CD4-positive, alpha-beta T cell treated with Interleukin-12 subunit alpha and Interleukin-12 subunit beta, for 1 hour (primary cell): ENCODE measurements around the gene GDF15.
A peak's percentile ranks its signal among the peaks of the same experiment; 100 is the strongest.

Experiments
- DNase-seq: peaks from one replicate; pipeline ENCODE4 v3.0.0-alpha.2; 2020

GDF15 gene

GRCh38 chr19:18432275-18433014 is 46.5 kb downstream of the GDF15 start:
- DNase-seq: no peak

DNA sequence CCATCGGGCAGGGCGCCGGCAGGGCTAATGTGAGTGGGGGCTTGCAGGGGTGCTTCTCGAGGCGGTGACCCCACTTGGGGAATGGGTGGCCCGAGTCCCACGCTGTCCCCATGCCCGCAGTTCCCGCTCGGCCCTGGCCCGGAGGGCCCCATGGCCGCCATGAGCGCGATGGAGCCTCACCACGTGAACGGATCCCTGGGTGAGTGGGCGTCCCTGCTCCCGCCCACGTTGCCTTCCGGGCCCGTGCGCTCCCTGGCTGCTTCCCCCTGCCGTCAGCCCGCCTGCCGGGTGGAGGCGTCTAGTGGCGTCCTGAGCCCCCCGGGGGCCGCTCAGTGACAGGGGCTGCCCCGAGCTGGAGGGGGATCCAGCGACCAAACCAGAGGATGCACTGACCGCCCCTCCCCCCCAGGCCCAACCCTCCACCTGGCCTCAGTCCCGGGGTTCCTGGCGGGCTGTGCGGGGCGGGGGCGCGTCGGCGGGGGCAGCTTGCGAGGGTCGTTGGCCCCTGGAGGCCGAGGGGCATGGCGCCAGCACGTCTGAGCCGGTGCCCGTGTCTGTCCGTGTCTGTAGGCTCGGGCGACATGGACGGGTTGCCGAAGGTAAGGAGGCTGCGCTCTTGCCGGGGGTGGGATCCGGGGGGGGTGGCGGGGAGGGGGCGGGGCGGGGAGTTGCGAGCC is 47.2 kb downstream of the GDF15 start:
- peak; percentile 43 for DNase-seq

DNA sequence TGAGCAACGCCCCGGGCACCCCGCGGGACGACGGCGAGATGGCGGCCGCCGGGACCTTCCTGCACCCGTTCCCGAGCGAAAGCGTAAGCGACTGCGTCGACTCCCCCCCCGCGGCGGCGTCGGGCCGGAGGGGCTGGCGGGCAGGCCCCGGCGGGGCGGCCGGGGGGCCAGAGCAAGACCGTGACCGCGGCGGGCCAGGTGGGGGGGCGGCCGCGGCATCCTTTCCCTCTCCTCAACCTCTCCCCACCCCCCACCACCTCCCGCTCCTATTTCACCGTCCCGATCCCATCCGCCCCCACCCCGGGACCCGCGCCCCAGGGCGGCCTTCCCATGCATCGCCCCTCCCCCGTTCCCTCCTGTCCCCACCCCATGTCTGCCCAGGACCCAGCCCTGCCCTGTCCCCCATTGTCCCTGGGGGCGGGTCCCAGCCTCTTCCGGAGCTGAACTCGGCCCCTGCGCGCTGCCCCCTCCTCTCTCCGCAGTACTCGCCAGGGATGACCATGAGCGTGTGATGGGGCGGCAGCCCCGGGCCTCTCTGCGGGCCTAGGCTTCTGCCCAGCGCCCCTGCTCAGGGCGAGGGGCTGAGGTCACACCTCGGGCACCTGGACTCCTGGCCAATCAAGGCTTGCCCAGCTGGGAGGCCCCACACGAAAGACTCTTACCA is 47.9 kb downstream of the GDF15 start:
- DNase-seq: no peak

DNA sequence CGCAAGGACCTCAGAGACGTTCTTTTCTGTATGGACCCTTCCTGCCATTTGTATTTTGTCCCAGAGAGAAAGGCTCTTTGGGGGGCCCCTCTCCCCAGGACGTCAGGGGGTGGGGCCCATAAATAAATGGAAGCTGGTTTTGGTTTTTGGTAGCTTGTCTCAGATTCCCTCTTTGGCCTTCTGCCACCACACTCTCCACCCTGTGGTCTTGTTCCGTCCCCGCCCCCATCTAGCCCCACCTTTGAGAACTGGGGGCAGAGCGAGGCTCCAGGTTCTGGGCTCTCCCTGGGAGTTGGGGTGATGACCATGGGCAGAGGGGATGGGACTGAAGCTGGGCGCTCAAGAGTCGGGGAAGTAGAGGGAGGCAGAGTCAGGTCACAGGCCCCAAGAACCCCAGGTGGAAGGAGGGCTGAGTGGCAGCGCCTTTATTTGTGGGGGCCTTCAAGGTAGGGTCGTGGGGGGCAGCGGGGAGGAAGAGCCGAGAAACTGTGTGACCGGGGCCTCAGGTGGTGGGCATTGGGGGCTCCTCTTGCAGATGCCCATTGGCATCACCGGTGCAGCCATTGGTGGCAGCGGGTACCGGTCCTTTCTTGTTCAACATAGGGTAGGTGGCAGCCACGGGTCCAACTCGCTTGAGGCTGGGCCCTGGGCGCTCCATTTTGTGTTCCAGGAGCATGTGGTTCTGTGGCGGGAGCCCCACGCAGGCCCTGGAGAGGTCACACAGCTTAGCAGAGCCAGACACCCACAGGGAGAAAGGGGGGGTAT is 48.6 kb downstream of the GDF15 start:
- DNase-seq: no peak

DNA sequence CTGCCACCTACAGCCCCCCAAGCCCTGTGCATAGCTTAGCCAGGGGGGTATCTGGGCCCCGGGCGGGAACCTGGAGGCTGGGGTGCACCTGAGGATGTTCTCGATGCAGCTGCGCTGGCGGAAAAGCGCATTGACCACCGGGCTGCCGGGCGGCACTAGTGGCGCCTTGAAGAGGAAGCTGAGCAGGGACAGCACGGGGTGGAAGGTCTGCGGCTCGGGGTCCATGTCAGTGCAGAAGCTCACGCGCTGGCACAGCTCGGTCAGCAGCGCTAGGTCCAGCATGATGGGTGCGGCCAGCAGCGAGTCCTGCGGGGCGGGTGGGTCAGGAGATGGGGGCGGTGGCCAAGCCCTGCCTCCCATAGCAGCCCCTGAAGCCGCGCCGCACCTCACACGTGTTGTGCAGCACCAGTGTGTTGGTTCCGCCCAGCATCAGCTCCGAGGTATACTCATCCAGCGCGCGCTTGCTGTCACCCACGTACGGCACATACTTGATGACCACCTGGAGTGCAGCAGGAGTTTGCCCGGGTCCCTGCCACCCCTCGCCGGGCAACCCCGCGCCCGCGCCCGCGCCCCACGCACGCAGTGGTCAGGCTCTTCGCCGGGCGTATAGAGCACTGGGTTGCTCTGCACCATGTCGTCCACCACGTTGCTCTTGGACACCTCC is 49.4 kb downstream of the GDF15 start:
- no peak for DNase-seq

GRCh38 chr19:18435842-18436670 is 50.1 kb downstream of the GDF15 start:
- no peak for DNase-seq

GRCh38 chr19:18436671-18437490 is 50.9 kb downstream of the GDF15 start:
- DNase-seq: peak; percentile 87

DNA sequence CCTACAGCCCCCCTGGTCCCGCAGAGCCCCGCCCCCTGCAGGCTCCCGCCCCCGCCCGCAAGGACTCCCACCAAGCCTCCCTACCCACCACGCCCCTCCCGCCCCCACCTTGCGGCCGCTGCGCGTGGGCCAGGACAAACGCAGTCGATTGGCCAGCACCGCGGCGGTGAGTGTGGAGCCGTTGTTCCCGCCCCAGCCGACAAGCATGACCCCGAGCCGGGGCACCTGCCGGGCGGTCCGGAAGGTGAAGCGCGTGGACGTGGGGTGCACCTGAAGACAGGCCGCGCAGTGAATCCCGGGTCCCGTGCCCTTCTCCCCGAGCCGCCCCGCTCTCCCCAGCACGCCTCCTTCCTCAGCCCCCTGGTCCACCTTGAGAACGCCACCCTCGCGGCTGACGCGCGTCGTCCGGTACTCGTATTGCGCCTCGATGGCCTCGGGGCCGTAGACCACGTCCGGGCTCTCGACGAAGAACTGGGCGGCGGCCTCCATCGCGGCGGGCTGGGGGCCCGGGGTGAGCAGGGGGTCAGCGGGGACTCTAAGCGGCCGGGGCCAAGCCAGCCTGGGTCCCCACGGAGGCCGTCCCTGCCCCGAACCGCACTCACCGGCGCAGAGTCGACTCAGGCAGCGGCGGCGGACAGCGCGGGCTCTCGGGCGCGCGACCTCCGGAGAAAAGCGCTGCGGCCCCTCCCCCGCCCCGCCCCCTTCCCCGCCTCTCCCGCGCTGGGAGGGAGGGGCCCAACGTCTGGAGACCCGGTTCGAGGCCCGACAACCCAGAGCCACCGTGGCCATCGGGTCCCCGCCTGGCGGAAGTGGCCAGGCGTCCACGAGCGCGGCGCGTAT is 51.8 kb downstream of the GDF15 start, which contains the start of gene ISYNA1:
Gene ISYNA1 (minus strand): TSS at position 643 of the 840 bp plus-strand sequence. CDS start 154 bp downstream, at position 489.
- DNase-seq: peak; percentile 67

DNA sequence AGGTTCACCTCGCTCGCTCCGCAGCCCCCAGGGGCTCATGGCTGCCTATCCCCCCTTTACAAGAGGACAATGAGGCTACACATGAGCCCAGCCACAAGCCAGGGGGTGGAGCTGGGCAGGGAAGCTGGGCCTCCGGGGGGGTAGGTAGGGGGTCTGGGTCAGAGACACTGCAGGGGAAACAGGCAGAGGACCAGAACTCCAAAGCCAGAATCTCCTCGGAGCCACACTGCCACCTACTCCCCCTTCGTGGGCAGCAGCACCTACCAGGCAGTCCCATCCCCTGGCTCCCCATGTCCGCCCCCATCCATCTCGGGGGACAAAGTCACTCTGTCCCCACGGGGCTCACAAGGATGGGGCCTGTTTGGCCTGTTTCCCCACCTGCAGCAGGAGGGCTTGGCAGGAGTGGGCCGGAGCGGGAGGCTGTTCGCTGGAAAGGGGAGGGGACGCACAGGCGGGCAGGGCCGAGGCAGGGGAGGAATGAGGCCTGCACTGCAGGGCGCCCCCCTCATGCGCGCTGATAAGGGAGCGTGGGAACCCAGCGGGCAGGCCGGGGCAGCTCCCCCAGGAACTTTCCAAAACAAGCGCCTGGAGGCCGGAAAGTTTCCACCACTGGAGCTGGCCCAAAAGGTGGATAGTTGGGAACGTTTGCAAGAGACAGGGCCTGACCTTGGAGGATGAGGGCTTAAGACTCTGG is 52.5 kb downstream of the GDF15 start:
- DNase-seq: no peak
